Measurements from ENCODE around the gene KCNIP1.

- no peak for TF ChIP-seq CTCF (IDR thresholded peaks at IDR 0.05)
- no peak for TF ChIP-seq POLR2A (IDR thresholded peaks at IDR 0.05)
These were observed 103.1 kb downstream of the KCNIP1 start for GRCh38 chr5:170606941-170607340.
